HG03039 (cell line): Measurements from ENCODE around the gene FRK.
"Not testable (repeated sequence)": the region's sequence is repeated elsewhere in the genome, so short reads cannot be mapped to it uniquely, and the experiment has no call there.

Experiments
- ATAC-seq: cut with Tn5 transposase; IDR thresholded peaks from one replicate; pipeline ENCODE4 v1.9.1; 2021; ENCODE audit warnings: mild to moderate bottlenecking, moderate library complexity; ENCODE audit not compliant: unreplicated experiment

Gene FRK

DNA sequence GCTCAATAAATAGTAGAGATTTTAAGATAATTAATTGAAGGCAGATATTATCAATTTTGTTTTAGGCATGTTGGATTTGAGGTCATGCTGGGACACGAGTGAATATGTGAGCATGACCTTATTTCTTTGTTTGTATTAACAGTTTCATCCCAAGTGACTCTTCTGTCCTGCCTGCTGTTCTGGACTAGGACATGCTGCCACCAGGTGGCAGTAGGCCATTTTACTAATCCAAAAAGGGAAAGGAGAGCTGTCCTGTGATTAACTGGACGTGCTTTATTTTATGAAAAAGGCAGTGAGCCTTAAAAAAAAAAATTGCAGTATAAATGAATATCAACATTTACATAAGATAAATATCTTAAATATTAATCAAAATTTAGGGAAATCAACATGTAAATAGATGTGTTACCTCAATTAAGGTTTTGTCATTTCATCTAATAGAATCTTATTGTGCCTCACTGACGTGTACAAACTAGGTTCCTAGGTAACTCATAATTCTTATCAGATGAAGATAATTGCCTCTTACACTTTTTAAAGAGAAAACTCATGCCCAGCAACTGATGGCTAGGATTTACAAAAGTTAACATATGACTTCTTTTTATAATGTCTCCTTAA is 49.8 kb downstream of the FRK start:
- ATAC-seq: no peak

DNA sequence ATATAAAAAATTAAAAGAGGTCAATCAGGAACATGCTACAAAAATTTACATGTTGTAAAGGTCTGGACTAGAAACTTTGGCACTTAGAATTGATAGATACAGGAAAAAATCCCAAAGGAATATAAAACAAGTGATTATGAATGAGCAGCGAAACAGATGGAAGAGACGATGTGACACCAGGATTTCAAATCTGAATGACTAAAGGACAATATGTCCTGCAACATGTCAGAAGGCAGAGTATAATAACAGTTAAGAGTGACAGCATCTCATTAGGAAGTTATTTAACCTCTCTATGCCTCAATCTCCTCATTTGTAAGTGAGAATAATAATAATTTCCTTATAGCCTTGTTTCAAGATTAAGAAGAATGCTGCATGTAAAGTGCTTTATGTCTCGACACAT is 50.3 kb downstream of the FRK start:
- ATAC-seq: no peak

DNA sequence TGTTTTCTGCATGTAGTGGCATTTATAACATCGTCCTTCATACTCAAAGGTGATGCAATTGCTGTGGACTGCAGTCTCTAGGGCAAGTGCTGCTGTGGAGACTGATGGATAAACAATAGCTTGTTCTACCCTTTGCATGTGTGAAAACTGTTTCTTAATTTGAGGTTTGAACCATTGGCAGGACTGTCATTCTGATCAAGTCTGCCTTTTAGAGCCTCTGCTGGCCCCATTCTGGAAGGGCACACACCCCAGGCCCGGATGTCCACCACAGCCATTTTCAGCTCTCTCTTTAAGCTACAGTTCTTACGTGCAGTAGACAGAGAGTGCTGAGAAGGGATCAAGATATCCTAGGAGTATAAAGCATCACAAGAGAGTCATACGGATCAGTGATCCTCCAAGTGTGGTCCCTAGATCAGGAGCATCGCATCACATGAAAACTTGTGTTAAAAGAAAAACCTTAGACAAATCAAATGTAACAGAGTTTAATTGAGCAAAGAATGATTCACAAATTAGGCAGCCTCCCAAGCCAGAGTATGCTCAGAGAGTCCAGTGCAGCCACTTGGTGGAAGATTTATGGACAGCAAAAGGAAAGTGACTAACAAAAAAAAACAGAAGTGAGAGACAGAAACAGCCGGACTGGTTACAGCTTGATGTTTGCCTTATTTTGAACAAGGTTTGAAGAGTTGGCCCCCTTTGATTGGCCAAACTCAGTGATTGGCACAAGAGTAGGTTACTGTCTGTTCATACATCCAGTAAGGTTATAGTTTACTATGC is 52.0 kb downstream of the FRK start:
- peak; percentile 48 for ATAC-seq

DNA sequence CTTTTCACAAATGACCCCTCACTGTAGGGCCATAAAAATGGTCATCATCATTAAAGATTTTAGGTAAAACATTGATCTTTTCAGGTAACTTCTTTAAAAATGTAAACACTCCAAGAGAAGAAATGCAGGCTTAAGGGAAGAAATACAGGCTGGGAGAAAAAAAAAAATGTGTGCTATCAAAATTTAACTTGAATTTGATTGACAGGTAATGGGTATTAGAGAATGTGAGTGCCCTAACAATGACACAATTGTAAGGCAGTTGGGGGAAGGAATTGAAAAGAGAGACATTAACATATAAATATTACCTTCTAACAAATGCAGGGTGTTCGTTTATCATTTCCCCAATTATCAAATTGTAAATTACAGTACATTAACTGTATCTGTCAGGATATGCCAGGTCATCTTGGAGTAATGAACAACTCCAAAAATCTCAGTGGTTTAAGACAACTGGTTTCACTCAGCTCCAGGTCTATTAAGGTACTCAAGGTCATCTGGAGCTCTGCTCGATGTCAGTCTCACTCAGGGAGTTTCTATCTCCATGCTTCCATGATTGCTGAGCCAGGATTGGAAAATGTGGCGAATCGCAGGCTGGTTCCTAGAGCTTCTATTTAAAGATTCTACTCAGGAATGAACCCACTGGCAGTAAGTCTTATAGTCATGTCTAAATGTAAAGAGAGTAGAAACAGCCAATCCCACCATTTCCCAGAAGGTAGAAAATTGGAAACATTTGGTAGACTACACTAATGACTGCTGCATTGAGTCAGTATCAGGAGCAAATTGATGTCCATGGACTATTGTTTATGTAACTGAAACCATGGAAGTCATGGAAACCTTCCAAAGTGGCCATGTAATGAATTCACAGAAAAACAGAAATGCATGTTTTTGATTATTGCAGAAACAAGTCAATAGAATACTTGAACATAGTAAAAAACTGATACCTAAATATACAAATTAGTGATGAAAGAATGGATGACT is 55.6 kb downstream of the FRK start:
- ATAC-seq: no peak

DNA sequence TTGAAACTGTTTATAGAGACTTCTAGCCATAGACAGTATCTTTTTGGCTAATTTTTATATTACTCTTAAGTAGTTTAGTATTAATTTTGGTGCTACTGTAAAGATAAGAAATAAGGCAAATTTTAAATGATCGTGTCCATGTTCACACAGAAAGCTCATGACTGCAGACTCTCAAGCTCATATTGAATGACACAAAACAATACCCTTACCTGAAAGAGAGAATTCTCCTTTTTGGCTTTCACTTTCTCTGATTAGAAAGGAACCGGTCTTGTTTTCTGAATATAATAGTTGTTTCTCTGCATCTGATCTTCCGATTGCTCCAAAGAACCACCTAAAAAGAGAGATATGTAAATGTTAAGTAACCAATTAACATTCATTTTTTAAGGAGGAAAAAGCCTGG is 57.0 kb downstream of the FRK start:
- peak; percentile 90 for ATAC-seq

DNA sequence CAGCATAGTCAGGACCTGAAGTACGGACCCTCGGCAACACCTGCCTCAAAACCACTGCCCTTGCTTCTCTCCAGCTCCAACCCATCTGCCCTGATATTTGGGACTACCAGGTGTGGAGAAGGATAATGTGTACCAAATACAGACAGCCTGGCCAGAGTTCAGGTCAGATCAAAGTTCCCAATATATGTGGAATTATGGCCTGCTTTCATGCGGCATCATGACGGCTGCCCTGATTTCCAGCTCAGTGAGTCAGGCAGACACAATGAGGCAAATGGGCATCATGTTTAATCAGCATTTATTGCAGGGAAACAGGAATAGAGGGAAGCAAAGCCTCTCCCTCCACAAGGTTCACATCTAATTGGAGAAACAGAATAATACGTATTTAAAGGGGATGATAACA is 57.9 kb downstream of the FRK start:
- no peak for ATAC-seq

DNA sequence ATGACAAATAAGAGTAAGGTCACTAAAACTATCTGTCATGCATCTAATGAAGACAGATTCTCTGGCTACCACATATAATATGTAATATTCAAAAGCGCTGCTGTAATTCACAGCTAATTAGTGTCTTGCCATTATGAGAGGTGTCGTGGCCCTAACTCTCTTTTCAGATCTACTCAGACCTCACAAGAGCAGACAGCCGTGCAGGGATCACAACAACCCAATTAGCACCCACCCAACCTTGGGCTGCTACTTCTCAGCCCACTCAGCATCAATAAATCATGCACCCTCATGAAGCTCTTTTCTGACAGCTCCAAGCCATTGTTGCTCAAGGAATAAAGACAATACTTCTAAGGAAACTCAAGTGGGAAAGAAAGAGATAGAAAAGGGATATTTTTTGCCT is 61.5 kb downstream of the FRK start:
- ATAC-seq: no peak

DNA sequence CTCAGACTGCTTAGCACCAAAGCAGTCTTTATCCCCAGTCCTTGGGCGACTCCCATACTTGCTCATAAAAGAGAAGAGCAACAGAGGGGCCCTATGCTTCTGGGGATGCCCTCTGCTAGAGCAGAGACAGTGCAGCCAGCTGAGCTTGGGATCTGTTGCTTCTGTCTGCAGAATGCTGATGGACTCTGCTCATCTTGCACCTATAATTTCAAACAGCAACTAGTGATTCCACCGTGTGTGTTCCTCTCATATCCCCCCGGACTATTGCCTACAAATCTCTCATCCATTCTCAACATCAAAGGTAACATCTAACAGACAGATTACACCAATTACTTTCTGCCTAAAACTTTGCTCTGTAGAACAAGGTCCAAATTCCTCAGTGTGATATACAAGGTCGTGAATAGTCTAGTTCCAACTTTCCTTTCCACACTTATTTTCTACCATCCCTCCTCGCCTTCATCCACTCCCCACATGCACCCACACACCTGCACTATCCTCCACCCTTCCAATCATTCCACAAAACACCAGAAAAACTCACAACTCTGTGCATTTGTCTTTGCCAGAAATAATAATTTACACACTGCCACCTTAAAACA is 62.6 kb downstream of the FRK start:
- no peak for ATAC-seq

DNA sequence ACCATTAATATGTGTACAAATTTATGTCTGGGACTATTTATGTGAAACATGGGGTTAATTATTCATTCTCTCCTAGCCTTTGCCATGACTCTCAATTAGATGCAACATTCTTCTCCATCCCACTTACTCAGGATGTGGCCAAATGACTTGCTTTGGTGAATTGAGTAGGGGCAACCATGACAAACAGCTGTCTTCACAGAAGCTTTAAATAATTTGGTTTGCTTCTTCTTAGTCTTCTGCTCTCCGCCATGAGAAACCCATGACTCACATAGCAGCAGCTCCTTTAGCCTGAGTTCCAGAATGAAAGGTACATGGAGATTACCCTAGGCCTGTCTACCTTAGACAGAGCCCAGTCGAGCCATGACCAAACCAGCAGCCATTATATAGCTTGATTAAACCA is 74.7 kb downstream of the FRK start:
- ATAC-seq: no peak

DNA sequence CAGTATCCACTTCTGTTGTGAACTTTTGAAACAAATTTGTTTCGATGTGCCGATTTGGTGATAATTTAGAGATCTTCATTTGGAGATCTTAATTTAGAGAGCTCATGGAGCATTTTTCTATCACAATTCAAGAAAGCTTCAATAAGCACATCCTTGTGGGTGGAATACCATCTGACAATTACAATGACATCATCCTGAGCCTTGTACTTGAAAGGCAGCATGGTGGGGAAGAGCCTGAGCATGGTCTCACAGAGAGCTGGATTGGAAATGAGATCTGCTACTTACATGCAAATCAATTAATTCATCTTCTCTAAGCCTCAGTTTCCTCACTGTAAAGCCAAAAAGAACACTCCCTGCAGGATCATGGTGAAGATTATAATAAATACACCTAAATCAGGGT is 75.9 kb downstream of the FRK start:
- ATAC-seq: no peak

DNA sequence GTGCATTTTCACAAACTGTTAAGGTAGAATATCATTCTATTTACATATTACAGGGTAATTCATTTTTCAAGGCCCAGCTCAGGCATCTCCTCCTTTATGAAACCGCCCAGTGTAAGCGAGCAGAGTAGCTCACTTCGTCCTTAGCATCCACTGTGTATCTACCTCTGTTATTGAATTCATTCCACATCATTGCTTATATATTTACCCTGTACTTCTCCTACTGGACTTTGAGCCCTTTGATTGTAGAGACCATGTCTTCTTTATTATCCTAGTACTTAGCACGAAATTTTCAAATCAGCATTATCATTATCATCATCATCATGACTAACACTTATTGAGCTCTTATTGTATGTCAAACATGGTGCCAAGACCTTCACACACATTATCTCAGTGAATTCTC is 76.7 kb downstream of the FRK start:
- ATAC-seq: no peak

DNA sequence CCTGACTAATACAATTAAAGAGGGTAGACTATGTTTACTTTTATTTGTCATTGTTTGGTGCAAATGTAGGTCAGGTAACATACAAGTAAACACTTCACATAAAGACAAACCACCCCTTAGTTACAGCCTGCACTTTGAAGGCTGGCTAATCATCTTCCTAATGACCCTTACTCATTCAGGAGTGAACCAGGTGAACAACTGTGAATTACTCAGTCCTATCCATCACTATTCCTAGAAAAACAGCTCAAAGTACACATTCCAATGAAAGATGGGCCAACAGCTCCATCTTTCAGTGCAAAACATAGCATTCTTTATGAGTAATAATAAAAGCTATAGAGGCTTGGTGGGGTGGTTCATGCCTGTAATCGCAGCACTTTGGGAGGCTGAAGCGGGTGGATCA is 78.2 kb downstream of the FRK start:
- no peak for ATAC-seq

DNA sequence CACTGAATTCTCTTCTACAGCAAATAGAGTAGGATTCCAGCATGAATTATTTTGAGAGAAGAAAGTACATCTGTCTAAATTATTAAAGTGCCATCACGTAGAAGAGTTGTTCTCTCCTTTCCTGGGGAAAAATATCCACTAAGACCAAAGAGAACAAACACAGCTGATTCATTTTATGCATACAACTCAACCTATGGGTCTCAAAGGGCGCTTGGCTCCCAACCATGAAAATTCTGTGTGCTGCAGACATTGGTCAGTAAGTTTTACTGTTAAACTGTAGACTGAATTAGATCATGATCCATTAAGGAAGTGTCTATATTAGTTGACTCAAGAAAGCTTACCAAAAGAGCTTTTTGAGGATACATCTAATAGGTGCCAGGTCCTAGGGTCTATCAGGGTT is 83.5 kb downstream of the FRK start:
- ATAC-seq: no peak

DNA sequence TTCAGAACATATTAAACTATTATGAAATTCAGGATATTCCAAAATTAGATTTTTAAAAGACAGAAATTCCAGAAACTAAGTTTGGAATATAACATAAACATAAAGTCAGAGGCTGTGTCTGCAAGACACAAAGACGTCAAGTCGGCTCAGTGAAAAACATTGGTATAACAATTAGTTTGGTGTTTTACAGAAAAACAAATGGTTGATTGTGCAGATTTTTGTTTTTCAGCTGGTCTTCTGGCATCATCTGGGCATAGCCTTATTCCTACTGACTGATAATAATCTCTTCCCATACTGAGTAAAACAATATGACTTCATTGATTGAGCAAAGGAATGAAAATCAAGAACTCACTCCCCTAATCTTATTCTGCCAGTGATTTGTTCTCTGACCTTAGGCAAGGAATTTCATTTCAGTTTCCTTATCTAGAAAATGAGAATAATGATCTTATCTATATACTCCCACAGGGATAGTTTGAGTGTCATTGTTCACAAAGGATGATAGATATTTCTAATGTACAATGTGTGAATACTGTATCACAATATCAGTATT is 84.3 kb downstream of the FRK start:
- ATAC-seq: no peak

DNA sequence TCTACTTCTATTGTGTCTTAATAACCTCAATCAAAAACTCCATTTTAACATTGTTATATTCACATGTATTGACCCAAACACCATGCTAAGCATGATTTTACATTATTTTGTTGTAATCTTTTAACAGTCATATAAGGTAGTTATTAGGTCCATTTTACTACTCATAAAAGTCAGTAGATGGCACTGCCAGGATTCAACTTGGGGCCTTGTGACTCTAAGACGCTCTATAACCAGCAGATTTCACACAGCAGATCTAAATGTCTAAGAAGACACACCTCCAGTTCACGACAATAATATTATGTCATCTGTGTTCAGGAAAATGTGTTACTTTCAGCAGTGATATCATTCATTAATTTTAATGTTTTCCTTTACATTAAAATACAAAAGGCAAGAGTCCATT is 88.0 kb downstream of the FRK start:
- ATAC-seq: no peak

DNA sequence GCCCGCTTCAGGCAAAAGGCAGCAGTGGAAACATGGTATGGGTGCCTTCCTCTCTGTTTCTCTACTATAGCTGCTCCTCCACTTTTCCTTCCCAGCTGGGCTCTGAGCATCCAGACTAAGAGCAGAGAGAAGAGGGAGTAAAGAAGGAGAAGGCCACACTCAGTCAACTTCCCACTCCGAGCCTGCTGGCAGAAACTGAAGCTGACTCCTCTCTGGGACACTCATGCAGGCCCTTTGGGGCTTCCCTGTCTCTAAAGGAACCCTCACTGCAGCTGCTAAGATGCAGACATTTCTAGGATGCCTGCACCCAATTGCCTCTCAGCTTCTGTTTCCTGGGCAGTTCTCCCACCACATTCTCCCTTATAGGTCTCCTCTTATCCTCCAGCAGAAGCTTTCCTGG is 88.9 kb downstream of the FRK start:
- ATAC-seq: no peak

DNA sequence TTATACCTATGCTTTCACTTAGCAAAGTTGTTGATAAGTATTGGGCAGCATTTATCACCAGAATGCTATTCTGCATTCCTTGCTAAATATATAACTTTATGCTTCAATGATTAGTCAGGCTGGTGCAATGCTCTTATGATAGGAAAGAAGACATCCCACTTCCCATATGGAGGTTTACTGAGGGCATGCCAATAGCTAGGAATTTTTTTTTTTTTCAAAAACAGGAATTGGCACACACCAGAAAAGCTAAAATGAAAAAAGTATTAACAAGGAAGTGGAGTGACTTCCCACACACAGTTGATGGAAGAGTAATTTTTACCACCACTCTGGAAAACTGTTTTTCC is 90.8 kb downstream of the FRK start:
- no peak for ATAC-seq

DNA sequence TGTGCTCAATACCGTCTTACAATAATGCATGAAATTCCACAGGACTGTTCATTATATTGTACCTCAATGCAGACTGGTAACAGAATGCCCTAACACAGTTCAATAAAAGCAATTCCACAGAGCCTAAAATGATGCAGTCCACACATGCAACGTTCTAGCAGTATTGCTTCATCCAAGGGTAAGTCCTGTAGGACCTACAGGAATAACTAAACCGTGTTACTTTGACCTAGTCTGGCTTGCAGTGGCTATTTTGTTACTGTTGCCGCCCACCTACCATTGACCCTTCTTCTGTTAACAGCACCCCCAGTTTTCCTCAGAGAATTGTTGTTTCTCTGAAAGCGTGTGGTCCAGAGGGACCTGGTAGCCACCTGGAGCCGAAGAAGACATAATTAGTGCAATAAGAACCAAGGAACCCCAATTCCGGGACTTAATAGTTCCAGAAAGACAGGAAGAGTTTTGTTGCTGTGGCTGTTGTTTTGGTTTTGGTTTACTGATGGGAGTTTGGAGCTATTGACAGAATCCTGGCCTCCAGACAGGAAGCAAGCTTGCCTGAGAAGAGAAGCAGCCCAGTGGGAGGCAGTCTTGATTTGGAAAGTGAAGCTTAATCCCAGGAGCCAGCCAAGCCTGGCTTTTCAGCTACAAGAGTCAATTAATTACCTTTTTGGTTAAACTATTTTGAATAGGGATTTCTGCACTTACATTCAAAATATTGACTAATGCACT is 91.3 kb downstream of the FRK start:
- no peak for ATAC-seq

DNA sequence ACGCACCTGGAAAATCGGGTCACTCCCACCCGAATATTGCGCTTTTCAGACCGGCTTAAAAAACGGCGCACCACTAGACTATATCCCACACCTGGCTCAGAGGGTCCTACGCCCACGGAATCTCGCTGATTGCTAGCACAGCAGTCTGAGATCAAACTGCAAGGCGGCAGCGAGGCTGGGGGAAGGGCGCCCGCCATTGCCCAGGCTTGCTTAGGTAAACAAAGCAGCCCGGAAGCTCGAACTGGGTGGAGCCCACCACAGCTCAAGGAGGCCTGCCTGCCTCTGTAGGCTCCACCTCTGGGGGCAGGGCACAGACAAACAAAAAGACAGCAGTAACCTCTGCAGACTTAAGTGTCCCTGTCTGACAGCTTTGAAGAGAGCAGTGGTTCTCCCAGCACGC is 100.4 kb downstream of the FRK start:
- ATAC-seq: not testable (repeated sequence)

DNA sequence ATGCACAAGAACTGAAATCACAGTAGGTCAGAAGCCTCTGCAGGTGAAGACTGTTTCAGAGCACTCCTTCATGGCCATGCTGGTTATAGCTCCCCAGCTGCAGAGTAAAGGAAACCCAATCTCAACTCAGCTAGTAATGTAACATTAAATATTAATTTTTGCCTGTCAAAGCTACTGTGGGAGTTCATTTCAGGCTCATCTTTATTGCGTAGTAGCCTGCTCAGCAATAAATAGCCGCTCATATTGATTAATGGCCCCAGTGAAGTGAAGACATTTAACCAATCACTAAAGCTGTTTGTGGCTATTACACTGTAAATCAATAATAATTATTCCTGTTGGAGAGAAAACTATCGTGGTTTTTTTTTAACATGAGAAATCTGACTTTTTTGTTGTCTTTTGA is 101.7 kb downstream of the FRK start:
- no peak for ATAC-seq

DNA sequence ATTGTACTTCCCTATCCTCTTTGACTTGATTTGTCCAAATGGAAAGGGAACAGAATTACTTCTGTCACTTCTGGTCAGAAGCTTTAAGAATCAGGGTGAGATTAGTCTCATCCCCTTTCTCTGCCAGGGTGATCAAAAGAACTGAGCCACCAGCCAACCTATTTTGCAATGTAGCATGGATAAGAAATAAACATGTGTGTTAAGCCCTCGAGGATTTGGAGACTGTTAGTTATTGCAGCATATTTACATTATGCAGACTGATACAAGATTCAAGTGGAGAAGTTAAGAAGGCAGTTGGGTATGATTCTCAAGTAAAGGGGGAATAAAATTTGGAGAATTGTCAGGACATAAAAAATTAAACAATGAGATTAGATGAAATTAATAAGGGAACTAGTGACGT is 106.0 kb downstream of the FRK start:
- no peak for ATAC-seq
